Vagina (tissue), 2 donors: ENCODE results near the gene LRRC45.

Experiments
- CTCF ChIP-seq, 3 experiments: fragments of 450-650 bp in 2 of 3; fragments of 200-600 bp in 1 of 3; sonication (generic) in 1 of 3; IDR thresholded peaks; one replicate each; pipeline ENCODE4 v1.5.1; 2017 to 2019; ENCODE audit warnings: antibody characterized with exemption in 3 of 3, mild to moderate bottlenecking in 2 of 3, moderate library complexity in 2 of 3
- POLR2A ChIP-seq, 2 donors: fragments of 450-650 bp; IDR thresholded peaks; one replicate each; pipeline ENCODE4 v1.6.1; 2017; ENCODE audit warnings: antibody characterized with exemption in 2 of 2, mild to moderate bottlenecking in 2 of 2, moderate library complexity in 2 of 2
- POLR2AphosphoS5 ChIP-seq, 2 donors: sonication (generic); formaldehyde crosslinking; IDR thresholded peaks; one replicate each; pipeline ENCODE4 v1.9.0; 2017; ENCODE audit warnings: antibody characterized with exemption in 2 of 2, mild to moderate bottlenecking in 2 of 2, low read depth in 1 of 2; ENCODE audit not compliant: insufficient read depth in 1 of 2

- TF ChIP-seq CTCF (IDR thresholded peaks at IDR 0.05) = no peak
- no peak for TF ChIP-seq POLR2AphosphoS5 (IDR thresholded peaks at IDR 0.05; ENCODE audit: insufficient read depth in 1 of 2, low read depth in 1 of 2)
- no peak for TF ChIP-seq POLR2A (IDR thresholded peaks at IDR 0.05)
Measured at GRCh38 chr17:82055023-82055964, 32.2 kb downstream of the LRRC45 start.
